Measurements from ENCODE around the gene DCUN1D5.

Gene DCUN1D5

GRCh38 chr11:103013421-103013820, 78.5 kb downstream of the DCUN1D5 start:
- no peak overlapping the region for H3K18ac ChIP-seq (ENCODE audit: low read depth in 1 of 2, low read length in 2 of 2)
- H3K4ac ChIP-seq (ENCODE audit: low read depth in 1 of 2, low read length in 2 of 2): no peak overlapping the region
- no peak overlapping the region for H4K91ac ChIP-seq (ENCODE audit: low read length)
- no peak overlapping the region for H3K9ac ChIP-seq (ENCODE audit: low read length)
- H3K4me1 ChIP-seq (ENCODE audit: control insufficient read depth, insufficient read depth, low read depth, low read length): peaks cover 3% of the 10 kb centered on the region
- H2BK120ac ChIP-seq (ENCODE audit: low read depth, low read length): no peak overlapping the region
- H3K14ac ChIP-seq (ENCODE audit: low read length in 2 of 2): no peak overlapping the region
- no peak overlapping the region for H3K23ac ChIP-seq (ENCODE audit: low read length in 2 of 2)
- H3K36me3 ChIP-seq (ENCODE audit: control insufficient read depth in 1 of 2, insufficient read depth in 2 of 2, low read depth in 1 of 2, low read length in 2 of 2): no peaks in the 10 kb centered on the region
- H2BK5ac ChIP-seq (ENCODE audit: low read depth, low read length, poor library complexity, severe bottlenecking): no peak overlapping the region
- H2AFZ ChIP-seq (ENCODE audit: low read depth, low read length): no peak overlapping the region
- H3K79me1 ChIP-seq (replicated peaks; ENCODE audit: low read length, poor library complexity, severe bottlenecking): no peaks in the 10 kb centered on the region
- WGBS: no CpG with 5 or more reads among the region's 1 CpG
- H3K27me3 ChIP-seq (ENCODE audit: control insufficient read depth in 1 of 2, insufficient read depth in 1 of 2, low read length in 2 of 2): no peaks in the 10 kb centered on the region
- H4K8ac ChIP-seq (ENCODE audit: low read length): no peak overlapping the region
- no peak overlapping the region for H2BK15ac ChIP-seq (ENCODE audit: low read depth, poor library complexity, severe bottlenecking)
- H3K9me3 ChIP-seq (ENCODE audit: control insufficient read depth, low read length): peaks cover 4% of the 10 kb centered on the region
- no peak overlapping the region for H3K4me2 ChIP-seq (ENCODE audit: low read length, poor library complexity, severe bottlenecking)
- DNase-seq: peak; percentile 75
- H3K27ac ChIP-seq (ENCODE audit: low read length, poor library complexity, severe bottlenecking): no peak overlapping the region
- no peak overlapping the region for H3K4me3 ChIP-seq (ENCODE audit: insufficient read depth in 1 of 2, low read depth in 1 of 2, low read length in 2 of 2)
- no peak overlapping the region for H2BK12ac ChIP-seq (ENCODE audit: low read length in 2 of 2)
- no peak overlapping the region for H2AK5ac ChIP-seq (ENCODE audit: low read length, severe bottlenecking)

Data from mesenchymal stem cell (in vitro differentiated cells and primary cell).